ENCODE data around the gene CASZ1. TPM values are rescaled to one million over a fixed set of nuclear protein-coding genes. Genes with fewer than 3 reads are reported as not detected.

Gene CASZ1
- total and polyA plus RNA-seq, 2 experiments from 2014 or later: 6.2 to 6.7 TPM

GRCh38 chr1:10691075-10691739, 105.2 kb downstream of the CASZ1 start:
- H3K4me3 ChIP-seq: no peak overlapping the region
- Mint-ChIP-seq H3K27ac (no peak overlapping the region), H3K4me3 (no peak overlapping the region), H3K27me3 (ENCODE audit: insufficient read depth, low read depth, poor library complexity) (peaks cover 18% of the 10 kb centered on the region), H3K9me3 (no peaks in the 10 kb centered on the region), H3K36me3 (ENCODE audit: low read depth) (no peaks in the 10 kb centered on the region), H3K4me1 (peaks cover 33% of the 10 kb centered on the region)
- peaks cover 7% of the 10 kb centered on the region; the same call in 1 of the 2 replicates for H3K27me3 ChIP-seq (ENCODE audit: insufficient read depth)
- no peaks in the 10 kb centered on the region for H3K79me2 ChIP-seq (replicated peaks; ENCODE audit: insufficient read depth)
- no peaks in the 10 kb centered on the region for H3K36me3 ChIP-seq (ENCODE audit: insufficient read depth)
- H4K20me1 ChIP-seq (replicated peaks; ENCODE audit: insufficient read depth): no peaks in the 10 kb centered on the region; the same call in 1 of the 2 replicates
- ATAC-seq (no peak), DNase-seq (ENCODE audit: low spot score) (no peak)
- no peak overlapping the region for H2AFZ ChIP-seq
- H3K9me2 ChIP-seq (ENCODE audit: insufficient read depth): no peaks in the 10 kb centered on the region
- TF ChIP-seq POLR2AphosphoS5 (IDR thresholded peaks at IDR 0.05; ENCODE audit: low read depth): no peak
- TF ChIP-seq CREB1 (CRISPR knock-in tag; IDR thresholded peaks at IDR 0.05; ENCODE audit: low read depth): no peak
- TF ChIP-seq EZH2phosphoT487 (IDR thresholded peaks at IDR 0.05; ENCODE audit: unreplicated experiment): no peak
- no peak for TF ChIP-seq JUNB (IDR thresholded peaks at IDR 0.05; ENCODE audit: unreplicated experiment)
- TF ChIP-seq ZNF462 (CRISPR knock-in tag; IDR thresholded peaks at IDR 0.05): no peak
- TF ChIP-seq REST (IDR thresholded peaks at IDR 0.05; ENCODE audit: unreplicated experiment): no peak
- no peak for TF ChIP-seq ZNF114 (CRISPR knock-in tag; IDR thresholded peaks at IDR 0.05)
- no peak for TF ChIP-seq ETS1 (IDR thresholded peaks at IDR 0.05)
- TF ChIP-seq CTCF (conservative IDR thresholded peaks at IDR 0.05; ENCODE audit: low read depth in 2 of 2): no peak
- no peak for TF ChIP-seq NANOG (IDR thresholded peaks at IDR 0.05; ENCODE audit: borderline replicate concordance)
- TF ChIP-seq EZH2 (IDR thresholded peaks at IDR 0.05; ENCODE audit: low read depth, unreplicated experiment): no peak
- no peak for TF ChIP-seq STAT1 (IDR thresholded peaks at IDR 0.05; ENCODE audit: unreplicated experiment)
- no peak for TF ChIP-seq ZNF331 (CRISPR knock-in tag; IDR thresholded peaks at IDR 0.05; ENCODE audit: low read depth)
- H3K4me2 ChIP-seq: no peak overlapping the region
- no peak overlapping the region for H3K27ac ChIP-seq (ENCODE audit: low read depth)
- peaks cover 11% of the 10 kb centered on the region; the same call in 1 of the 2 replicates for H3K4me1 ChIP-seq (ENCODE audit: insufficient read depth)
- H3F3A ChIP-seq (replicated peaks; ENCODE audit: low read depth): peaks cover 6% of the 10 kb centered on the region; the same call in 1 of the 2 replicates
